A549 treated with DMSO at 1 μM for 4 hours (cell line): ENCODE measurements around the gene MTRR. TPM values are rescaled to one million over a fixed set of nuclear protein-coding genes. Genes with fewer than 3 reads are reported as not detected.

Experiments used
- total RNA-seq: library from RNA; stranded (reverse); fragments of 200-300 nt; extraction: Qiagen RNA extraction; gene quantifications from 5 replicates; pipeline ENCODE4 v1.2.3, GENCODE V29; 2022; ENCODE audit warnings: low read depth

MTRR gene
- 29.2 to 36.3 TPM (median 35.5 TPM) in 5 replicates for total RNA-seq

GRCh38 chr5:7868773-7869473, at the start of gene MTRR, which contains the start of gene FASTKD3:
Gene MTRR (plus strand): TSS chr5:7869148. CDS start chr5:7870795, 1,647 bp downstream.
Gene FASTKD3 (minus strand): TSS chr5:7869031. CDS start chr5:7868083, 948 bp downstream.

GRCh38 chr5:7850395-7851239, 18.3 kb upstream of the MTRR start, which contains the start of gene CFAP90:
Gene CFAP90 (minus strand): TSS chr5:7851133. CDS start chr5:7851021, 112 bp downstream.

Other genes starting within 250 kb of the MTRR start
- 0.41 to 0.64 TPM (median 0.55 TPM) in 5 replicates for gene CFAP90, start 18.0 kb upstream of the MTRR start, total RNA-seq
- gene FASTKD3, start 117 bp upstream of the MTRR start, total RNA-seq, result 13.6 to 18.2 TPM (median 16.3 TPM) in 5 replicates